B cell (primary cell): ENCODE data around the gene HECA. TPM values are rescaled to one million over a fixed set of nuclear protein-coding genes. Genes with fewer than 3 reads are reported as not detected.

Source experiments
- ATAC-seq: fragments of 200-7000 bp; cut with Tn5 transposase; one replicate; pipeline ENCODE4 v1.10.0; 2021; ENCODE audit warnings: low read depth, mild to moderate bottlenecking, moderate number of reproducible peaks, moderate library complexity
- CTCF ChIA-PET: fragments of 350-600 bp; sonication (Branson Sonifier 250); formaldehyde crosslinking; loops from one replicate; lab custom pipeline; 2021; ENCODE audit warnings: antibody characterized with exemption, inconsistent platforms; lab: Charles Lee
- POLR2A ChIA-PET: fragments of 350-600 bp; sonication (Branson Sonifier 250); formaldehyde crosslinking; loops from one replicate; lab custom pipeline; 2021; ENCODE audit warnings: antibody characterized with exemption; lab: Charles Lee
- DNase-seq: peaks from one replicate; pipeline ENCODE4 v3.0.0; 2013
- H2AFZ ChIP-seq: 2 replicates; pipeline ENCODE4 v1.6.1; 2012; ENCODE audit warnings: mild to moderate bottlenecking, low read depth, low read length; ENCODE audit not compliant: insufficient read depth, poor library complexity, severe bottlenecking
- H3K27ac ChIP-seq, 2 donors: 1 replicate in 1 of 2; 2 replicates in 1 of 2; pipeline ENCODE4 v1.5.1; 2012 to 2013; ENCODE audit warnings: low read length in 2 of 2, mild to moderate bottlenecking in 2 of 2, moderate library complexity in 1 of 2
- H3K27me3 ChIP-seq, 4 experiments: fragments of 200-600 bp in 1 of 4; sonication (generic) in 1 of 4; replicated peaks in 1 of 4; 1 replicate in 2 of 4; 2 replicates in 2 of 4; pipeline versions ENCODE4 v1.6.1 to v1.7.0; 2013 to 2016; ENCODE audit warnings: low read length in 3 of 4, mild to moderate bottlenecking in 2 of 4, mixed read lengths in 1 of 4, moderate library complexity in 1 of 4; ENCODE audit not compliant: insufficient read depth in 4 of 4, control insufficient read depth in 3 of 4; ENCODE audit errors: control extremely low read depth in 1 of 4
- H3K36me3 ChIP-seq, 2 experiments: replicated peaks in 1 of 2; 1 replicate in 1 of 2; 2 replicates in 1 of 2; pipeline versions ENCODE4 v1.6.1 to v1.7.1; 2013; ENCODE audit warnings: low read length in 1 of 2; ENCODE audit not compliant: insufficient read depth in 2 of 2, control insufficient read depth in 1 of 2; ENCODE audit errors: control extremely low read depth in 1 of 2, extremely low read depth in 1 of 2
- H3K4me1 ChIP-seq, 2 donors: fragments of 200-600 bp in 1 of 2; sonication (generic) in 1 of 2; 1 replicate in 1 of 2; 2 replicates in 1 of 2; pipeline versions ENCODE4 v1.5.1 to v1.6.1; 2013 to 2017; ENCODE audit warnings: low read length in 2 of 2; ENCODE audit not compliant: control insufficient read depth in 2 of 2, insufficient read depth in 2 of 2
- H3K4me2 ChIP-seq: replicated peaks from 2 replicates; pipeline ENCODE3; 2012; ENCODE audit warnings: mild to moderate bottlenecking, low read depth, low read length; ENCODE audit not compliant: poor library complexity, severe bottlenecking
- H3K4me3 ChIP-seq, 5 experiments: fragments of 200-600 bp in 1 of 5; sonication (generic) in 1 of 5; 1 replicate in 3 of 5; 2 replicates in 2 of 5; pipeline versions ENCODE4 v1.5.1 to v1.7.0; 2011 to 2016; ENCODE audit warnings: low read length in 4 of 5, mild to moderate bottlenecking in 4 of 5, low read depth in 2 of 5, control low read depth in 1 of 5, moderate library complexity in 1 of 5; ENCODE audit not compliant: insufficient read depth in 1 of 5; ENCODE audit errors: control extremely low read depth in 1 of 5, extremely low read depth in 1 of 5
- H3K79me2 ChIP-seq: fragments of 200-600 bp; sonication (generic); one replicate; pipeline ENCODE4 v1.6.0; 2016; ENCODE audit warnings: low read length; ENCODE audit not compliant: control insufficient read depth, insufficient read depth
- H3K9ac ChIP-seq: fragments of 200-600 bp; sonication (generic); 2 replicates; pipeline ENCODE4 v1.6.1; 2017; ENCODE audit warnings: mild to moderate bottlenecking, low read length, moderate library complexity
- H3K9me3 ChIP-seq, 3 donors: one replicate each; pipeline versions ENCODE4 v1.6.1 to v1.7.1; 2013; ENCODE audit warnings: low read length in 2 of 3; ENCODE audit not compliant: control insufficient read depth in 2 of 3, insufficient read depth in 1 of 3; ENCODE audit errors: control extremely low read depth in 1 of 3
- H4K20me1 ChIP-seq: 2 replicates; pipeline ENCODE4 v1.6.0; 2012; ENCODE audit warnings: mild to moderate bottlenecking, low read length; ENCODE audit not compliant: insufficient read depth, control insufficient read depth, poor library complexity, severe bottlenecking
- H3K27ac Mint-ChIP-seq: one replicate; pipeline ENCODE4 v1.8.0; 2021; ENCODE audit warnings: mixed read lengths
- H3K27me3 Mint-ChIP-seq: one replicate; pipeline ENCODE4 v1.8.0; 2021; ENCODE audit warnings: mixed read lengths
- H3K4me1 Mint-ChIP-seq: one replicate; pipeline ENCODE4 v1.8.0; 2021; ENCODE audit warnings: mixed read lengths
- H3K4me3 Mint-ChIP-seq: one replicate; pipeline ENCODE4 v1.8.0; 2021; ENCODE audit warnings: mixed read lengths
- H3K9me3 Mint-ChIP-seq: one replicate; pipeline ENCODE4 v1.8.0; 2022; ENCODE audit warnings: mixed read lengths; ENCODE audit not compliant: insufficient read depth
- EZH2 ChIP-seq: IDR thresholded peaks from 2 replicates; pipeline ENCODE4 v1.6.1; 2012; ENCODE audit warnings: borderline replicate concordance, low read depth, mild to moderate bottlenecking, moderate library complexity, low read length; ENCODE audit not compliant: insufficient read depth, poor library complexity, severe bottlenecking
- WGBS: methylation state at CpG from one replicate; pipeline ENCODE4 v1.1.5; 2013; ENCODE audit warnings: missing lambda C conversion rate; ENCODE audit not compliant: insufficient coverage; 5-methylcytosine and 5-hydroxymethylcytosine counted together
- intact Hi-C: fragments of 100-400 bp; cut with micrococcal nuclease; formaldehyde crosslinking; loops from one replicate; pipeline ENCODE4 v1.10.0; 2022
- polyA plus RNA-seq: library from polyadenylated mRNA; depleted of rRNA; stranded (reverse); fragments of >200 nt; gene quantifications from 2 replicates; pipeline ENCODE4 v1.2.3, GENCODE V29; 2012
- total RNA-seq, 2 donors: library from RNA; stranded (reverse); fragments of 120-200 nt in 1 of 2; gene quantifications; 1 replicate in 1 of 2; 2 replicates in 1 of 2; pipeline versions ENCODE4 v1.2.3 to v1.2.4, GENCODE V29; 2013 to 2022
- TF ChIP-seq, protein P1 (sequence below): fragments of 200-600 bp; IDR thresholded peaks from one replicate; pipeline ENCODE4 v1.8.0; 2022; ENCODE audit warnings: antibody characterized with exemption, mild to moderate bottlenecking

HECA gene
- total and polyA plus RNA-seq, 2 donors (not counting 1 experiment from before 2014, with no cell fraction given), result 19.2 to 50.4 TPM

GRCh38 chr6:139187489-139187888, 52.6 kb downstream of the HECA start:
- ChIA-PET POLR2A (no interaction called here), CTCF (no interaction called here)
- Histone ChIP-seq H3K4me2 (no peak overlapping the region), H3K4me3 (no peak overlapping the region), H4K20me1 (no peaks in the 10 kb centered on the region), H2AFZ (no peak overlapping the region), H3K9me3 (no peaks in the 10 kb centered on the region), H3K4me1 (no peaks in the 10 kb centered on the region), H3K9ac (no peak overlapping the region), H3K36me3 (no peaks in the 10 kb centered on the region), H3K79me2 (no peaks in the 10 kb centered on the region), H3K27me3 (no peaks in the 10 kb centered on the region), H3K27ac (no peak overlapping the region)
- Mint-ChIP-seq H3K27ac (no peak overlapping the region), H3K4me1 (peaks cover 10% of the 10 kb centered on the region), H3K9me3 (no peaks in the 10 kb centered on the region), H3K27me3 (no peaks in the 10 kb centered on the region), H3K4me3 (no peak overlapping the region)
- WGBS, result 17% methylated on average over 1 of the region's 4 CpGs
- ATAC-seq, result no peak
- intact Hi-C loops, result loop anchor here (5.0 kb wide), 1 partner anchor 35 kb away; no protein-coding TSS in a partner anchor
- TF ChIP-seq, protein P1, sequence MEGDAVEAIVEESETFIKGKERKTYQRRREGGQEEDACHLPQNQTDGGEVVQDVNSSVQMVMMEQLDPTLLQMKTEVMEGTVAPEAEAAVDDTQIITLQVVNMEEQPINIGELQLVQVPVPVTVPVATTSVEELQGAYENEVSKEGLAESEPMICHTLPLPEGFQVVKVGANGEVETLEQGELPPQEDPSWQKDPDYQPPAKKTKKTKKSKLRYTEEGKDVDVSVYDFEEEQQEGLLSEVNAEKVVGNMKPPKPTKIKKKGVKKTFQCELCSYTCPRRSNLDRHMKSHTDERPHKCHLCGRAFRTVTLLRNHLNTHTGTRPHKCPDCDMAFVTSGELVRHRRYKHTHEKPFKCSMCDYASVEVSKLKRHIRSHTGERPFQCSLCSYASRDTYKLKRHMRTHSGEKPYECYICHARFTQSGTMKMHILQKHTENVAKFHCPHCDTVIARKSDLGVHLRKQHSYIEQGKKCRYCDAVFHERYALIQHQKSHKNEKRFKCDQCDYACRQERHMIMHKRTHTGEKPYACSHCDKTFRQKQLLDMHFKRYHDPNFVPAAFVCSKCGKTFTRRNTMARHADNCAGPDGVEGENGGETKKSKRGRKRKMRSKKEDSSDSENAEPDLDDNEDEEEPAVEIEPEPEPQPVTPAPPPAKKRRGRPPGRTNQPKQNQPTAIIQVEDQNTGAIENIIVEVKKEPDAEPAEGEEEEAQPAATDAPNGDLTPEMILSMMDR, result no peak
- TF ChIP-seq EZH2, result no peak
- no peak for DNase-seq

GRCh38 chr6:139189665-139190064, 54.8 kb downstream of the HECA start:
- no peak for ATAC-seq
- POLR2A ChIA-PET, result interaction anchor here (0.6 kb wide), 1 partner anchor 48 kb away, joined by 4 read pairs; no protein-coding TSS in a partner anchor
- H3K4me3 ChIP-seq, result no peak overlapping the region
- Mint-ChIP-seq H3K27ac (no peak overlapping the region), H3K4me3 (no peak overlapping the region), H3K4me1 (peaks cover 10% of the 10 kb centered on the region), H3K27me3 (no peaks in the 10 kb centered on the region), H3K9me3 (no peaks in the 10 kb centered on the region)
- H3K4me1 ChIP-seq, result no peaks in the 10 kb centered on the region
- H3K36me3 ChIP-seq, result no peaks in the 10 kb centered on the region
- no peak for DNase-seq
- H3K27me3 ChIP-seq, result no peaks in the 10 kb centered on the region
- CTCF ChIA-PET, result interaction anchor here (1.4 kb wide), 1 partner anchor 175 kb away, joined by 4 read pairs; no protein-coding TSS in a partner anchor
- WGBS, result 100% methylated on average over 2 of the region's 3 CpGs
- H3K9me3 ChIP-seq, result no peaks in the 10 kb centered on the region
- no peak overlapping the region for H3K9ac ChIP-seq
- no peak overlapping the region for H3K4me2 ChIP-seq
- intact Hi-C loops, result loop anchor here (5.0 kb wide), 1 partner anchor 37 kb away; no protein-coding TSS in a partner anchor
- TF ChIP-seq, protein P1, result no peak
- no peak for TF ChIP-seq EZH2
- H2AFZ ChIP-seq, result no peak overlapping the region
- H3K27ac ChIP-seq, result no peak overlapping the region
- no peaks in the 10 kb centered on the region for H4K20me1 ChIP-seq
- H3K79me2 ChIP-seq, result no peaks in the 10 kb centered on the region
